ENCODE measurements around the gene EPC2. TPM values are rescaled to one million over a fixed set of nuclear protein-coding genes. Genes with fewer than 3 reads are reported as not detected.

EPC2 gene
- total and polyA plus RNA-seq, 2 donors from 2014 or later = 7.2 to 43.9 TPM

DNA sequence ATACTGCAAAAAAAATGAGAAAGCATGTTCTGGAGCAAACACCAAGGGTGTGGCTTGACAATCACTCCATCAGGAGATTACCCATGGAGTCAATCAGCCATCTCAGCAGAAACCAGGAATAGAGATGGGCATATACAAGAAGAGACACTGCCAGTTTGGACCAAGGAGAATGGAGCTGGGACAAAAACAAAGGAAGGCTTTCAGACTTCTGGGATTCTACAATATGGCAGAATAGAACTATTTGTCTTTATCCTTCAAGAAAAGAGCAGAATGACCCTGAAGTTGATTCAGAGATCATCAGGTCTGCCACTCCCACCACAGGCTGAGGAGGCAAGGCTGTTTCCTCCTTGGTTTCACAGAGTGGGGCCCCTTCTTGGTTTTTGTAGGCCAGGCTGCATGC lies 182.2 kb downstream of the EPC2 start:
- no peak overlapping the region for H3K4me3 ChIP-seq (ENCODE audit: low read length in 3 of 3)
- intact Hi-C loops (cut with DNase I) = loop anchor here (10.0 kb wide), 1 partner anchor 488 kb away; no protein-coding TSS in a partner anchor
- TF ChIP-seq, protein P1, sequence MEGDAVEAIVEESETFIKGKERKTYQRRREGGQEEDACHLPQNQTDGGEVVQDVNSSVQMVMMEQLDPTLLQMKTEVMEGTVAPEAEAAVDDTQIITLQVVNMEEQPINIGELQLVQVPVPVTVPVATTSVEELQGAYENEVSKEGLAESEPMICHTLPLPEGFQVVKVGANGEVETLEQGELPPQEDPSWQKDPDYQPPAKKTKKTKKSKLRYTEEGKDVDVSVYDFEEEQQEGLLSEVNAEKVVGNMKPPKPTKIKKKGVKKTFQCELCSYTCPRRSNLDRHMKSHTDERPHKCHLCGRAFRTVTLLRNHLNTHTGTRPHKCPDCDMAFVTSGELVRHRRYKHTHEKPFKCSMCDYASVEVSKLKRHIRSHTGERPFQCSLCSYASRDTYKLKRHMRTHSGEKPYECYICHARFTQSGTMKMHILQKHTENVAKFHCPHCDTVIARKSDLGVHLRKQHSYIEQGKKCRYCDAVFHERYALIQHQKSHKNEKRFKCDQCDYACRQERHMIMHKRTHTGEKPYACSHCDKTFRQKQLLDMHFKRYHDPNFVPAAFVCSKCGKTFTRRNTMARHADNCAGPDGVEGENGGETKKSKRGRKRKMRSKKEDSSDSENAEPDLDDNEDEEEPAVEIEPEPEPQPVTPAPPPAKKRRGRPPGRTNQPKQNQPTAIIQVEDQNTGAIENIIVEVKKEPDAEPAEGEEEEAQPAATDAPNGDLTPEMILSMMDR (IDR thresholded peaks at IDR 0.05; ENCODE audit: borderline replicate concordance, extremely low read depth, insufficient read depth) = no peak
- no peaks in the 10 kb centered on the region for H3K9me3 ChIP-seq (ENCODE audit: control insufficient read depth in 2 of 3, insufficient read depth in 1 of 3, low read length in 3 of 3)
- no peaks in the 10 kb centered on the region for H3K36me3 ChIP-seq (ENCODE audit: control insufficient read depth in 2 of 3, insufficient read depth in 3 of 3, low read length in 3 of 3)
- H3K27me3 ChIP-seq (ENCODE audit: control insufficient read depth, insufficient read depth, low read length) = no peaks in the 10 kb centered on the region
- H3K27ac ChIP-seq (ENCODE audit: low read depth in 2 of 2, low read length in 2 of 2) = no peak overlapping the region
- DNase-seq (no peak), FAIRE-seq (no peak)
- H3K4me1 ChIP-seq (ENCODE audit: control insufficient read depth in 2 of 3, insufficient read depth in 2 of 3, low read depth in 1 of 3, low read length in 3 of 3) = no peaks in the 10 kb centered on the region
- no peak overlapping the region for H3K9ac ChIP-seq (ENCODE audit: low read length in 3 of 3)

- TF ChIP-seq, protein P1 (IDR thresholded peaks at IDR 0.05; ENCODE audit: borderline replicate concordance, extremely low read depth, insufficient read depth) = no peak
Measured at GRCh38 chr2:148828941-148829340, 184.4 kb downstream of the EPC2 start.

GRCh38 chr2:148829618-148830017 lies 185.1 kb downstream of the EPC2 start:
- intact Hi-C loops (cut with DNase I) = loop anchor here (10.0 kb wide), 1 partner anchor 485 kb away; no protein-coding TSS in a partner anchor
- Histone ChIP-seq H3K9ac (ENCODE audit: low read length in 3 of 3) (no peak overlapping the region), H3K9me3 (ENCODE audit: control insufficient read depth in 2 of 3, insufficient read depth in 1 of 3, low read length in 3 of 3) (no peaks in the 10 kb centered on the region), H3K27ac (ENCODE audit: low read depth in 2 of 2, low read length in 2 of 2) (no peak overlapping the region), H3K4me1 (ENCODE audit: control insufficient read depth in 2 of 3, insufficient read depth in 2 of 3, low read depth in 1 of 3, low read length in 3 of 3) (no peaks in the 10 kb centered on the region), H3K4me3 (ENCODE audit: low read length in 3 of 3) (no peak overlapping the region), H3K36me3 (ENCODE audit: control insufficient read depth in 2 of 3, insufficient read depth in 3 of 3, low read length in 3 of 3) (no peaks in the 10 kb centered on the region), H3K27me3 (ENCODE audit: control insufficient read depth, insufficient read depth, low read length) (no peaks in the 10 kb centered on the region)
- DNase-seq = no peak
- TF ChIP-seq, protein P1 (IDR thresholded peaks at IDR 0.05; ENCODE audit: borderline replicate concordance, extremely low read depth, insufficient read depth) = no peak
- FAIRE-seq = no peak

More at GRCh38 chr2:148828941-148829340, 184.4 kb downstream of the EPC2 start:
- FAIRE-seq (no peak), DNase-seq (no peak)
- H3K4me3 ChIP-seq (ENCODE audit: low read length in 3 of 3) = no peak overlapping the region
- H3K27ac ChIP-seq (ENCODE audit: low read depth in 2 of 2, low read length in 2 of 2) = no peak overlapping the region
- no peaks in the 10 kb centered on the region for H3K27me3 ChIP-seq (ENCODE audit: control insufficient read depth, insufficient read depth, low read length)
- intact Hi-C loops (cut with DNase I) = loop anchor here (10.0 kb wide), 1 partner anchor 486 kb away; no protein-coding TSS in a partner anchor
- H3K36me3 ChIP-seq (ENCODE audit: control insufficient read depth in 2 of 3, insufficient read depth in 3 of 3, low read length in 3 of 3) = no peaks in the 10 kb centered on the region
- no peaks in the 10 kb centered on the region for H3K9me3 ChIP-seq (ENCODE audit: control insufficient read depth in 2 of 3, insufficient read depth in 1 of 3, low read length in 3 of 3)
- H3K9ac ChIP-seq (ENCODE audit: low read length in 3 of 3) = no peak overlapping the region
- no peaks in the 10 kb centered on the region for H3K4me1 ChIP-seq (ENCODE audit: control insufficient read depth in 2 of 3, insufficient read depth in 2 of 3, low read depth in 1 of 3, low read length in 3 of 3)

DNA sequence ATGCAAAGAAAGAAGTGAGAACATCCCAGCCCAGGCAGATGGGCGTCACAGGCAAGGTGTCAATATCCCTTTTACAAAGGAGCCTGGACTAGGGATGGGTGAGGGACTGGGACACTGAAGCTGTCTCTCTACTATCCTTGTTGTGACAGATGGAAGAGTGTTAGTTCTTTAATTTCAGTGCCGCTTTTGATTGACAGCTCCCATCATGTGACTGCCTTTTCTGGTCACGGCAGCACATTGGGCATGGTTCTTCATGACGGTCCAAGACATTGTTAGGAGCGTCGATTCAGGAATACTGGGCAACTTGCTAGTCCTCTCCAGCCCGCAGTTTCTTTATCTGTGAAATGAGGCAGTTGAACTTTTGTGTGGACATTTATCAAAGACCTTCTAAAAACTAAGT lies 188.1 kb downstream of the EPC2 start:
- intact Hi-C loops (cut with DNase I) = no loop called here
- no peak overlapping the region for H3K4me3 ChIP-seq (ENCODE audit: low read length in 3 of 3)
- H3K27me3 ChIP-seq (ENCODE audit: control insufficient read depth, insufficient read depth, low read length) = no peaks in the 10 kb centered on the region
- FAIRE-seq (no peak), DNase-seq (no peak)
- TF ChIP-seq, protein P1 (IDR thresholded peaks at IDR 0.05; ENCODE audit: borderline replicate concordance, extremely low read depth, insufficient read depth) = no peak
- no peak overlapping the region for H3K27ac ChIP-seq (ENCODE audit: low read depth in 2 of 2, low read length in 2 of 2)
- H3K36me3 ChIP-seq (ENCODE audit: control insufficient read depth in 2 of 3, insufficient read depth in 3 of 3, low read length in 3 of 3) = no peaks in the 10 kb centered on the region
- H3K9ac ChIP-seq (ENCODE audit: low read length in 3 of 3) = no peak overlapping the region
- H3K4me1 ChIP-seq (ENCODE audit: control insufficient read depth in 2 of 3, insufficient read depth in 2 of 3, low read depth in 1 of 3, low read length in 3 of 3) = no peaks in the 10 kb centered on the region
- no peaks in the 10 kb centered on the region for H3K9me3 ChIP-seq (ENCODE audit: control insufficient read depth in 2 of 3, insufficient read depth in 1 of 3, low read length in 3 of 3)

Data from kidney (tissue), 14 donors.